Measurements from ENCODE around the gene KPNA4. TPM values are rescaled to one million over a fixed set of nuclear protein-coding genes. Genes with fewer than 3 reads are reported as not detected.
"Not testable (repeated sequence)": the region's sequence is repeated elsewhere in the genome, so short reads cannot be mapped to it uniquely, and the experiment has no call there.

The KPNA4 gene
- polyA plus RNA-seq, 6 donors from 2014 or later = 6.2 to 11.1 (median 10.1) TPM

GRCh38 chr3:160452251-160452650 is 113.1 kb downstream of the KPNA4 start:
- H3K27me3 Mint-ChIP-seq; ATAC-seq (ENCODE audit: low read depth in 2 of 2); H3K36me3 Mint-ChIP-seq; H3K27ac Mint-ChIP-seq; H3K9me3 Mint-ChIP-seq; DNase-seq: not testable (repeated sequence)
- Mint-ChIP-seq H3K4me3 (peak overlapping the region in 1 of 8 donors; percentile 49), H3K4me1 (peaks cover 21 to 25% (median 21%) of the 10 kb centered on the region in 3 donors)

- Mint-ChIP-seq H3K27me3 (no peaks in the 10 kb centered on the region), H3K4me1 (peaks cover 21 to 27% (median 23%) of the 10 kb centered on the region in 3 donors), H3K36me3 (peaks cover 0 to 7% of the 10 kb centered on the region in 2 donors), H3K4me3 (no peak overlapping the region), H3K27ac (no peak overlapping the region), H3K9me3 (no peaks in the 10 kb centered on the region)
- no peak for DNase-seq
- no peak for ATAC-seq (ENCODE audit: low read depth in 2 of 2)
These were observed 113.8 kb downstream of the KPNA4 start for GRCh38 chr3:160451602-160452001.

GRCh38 chr3:160450846-160451245 is 114.5 kb downstream of the KPNA4 start:
- no peak for ATAC-seq (ENCODE audit: low read depth in 2 of 2)
- Mint-ChIP-seq H3K9me3 (no peaks in the 10 kb centered on the region), H3K36me3 (peaks cover 0 to 7% of the 10 kb centered on the region in 2 donors), H3K4me3 (peak overlapping the region in 7 of 8 donors; percentile 92 to 100 (median 98)), H3K4me1 (peaks cover 24 to 33% (median 29%) of the 10 kb centered on the region in 3 donors), H3K27ac (peak overlapping the region in 2 of 6 donors; percentile 49 to 97), H3K27me3 (no peaks in the 10 kb centered on the region)
- DNase-seq = no peak

DNA sequence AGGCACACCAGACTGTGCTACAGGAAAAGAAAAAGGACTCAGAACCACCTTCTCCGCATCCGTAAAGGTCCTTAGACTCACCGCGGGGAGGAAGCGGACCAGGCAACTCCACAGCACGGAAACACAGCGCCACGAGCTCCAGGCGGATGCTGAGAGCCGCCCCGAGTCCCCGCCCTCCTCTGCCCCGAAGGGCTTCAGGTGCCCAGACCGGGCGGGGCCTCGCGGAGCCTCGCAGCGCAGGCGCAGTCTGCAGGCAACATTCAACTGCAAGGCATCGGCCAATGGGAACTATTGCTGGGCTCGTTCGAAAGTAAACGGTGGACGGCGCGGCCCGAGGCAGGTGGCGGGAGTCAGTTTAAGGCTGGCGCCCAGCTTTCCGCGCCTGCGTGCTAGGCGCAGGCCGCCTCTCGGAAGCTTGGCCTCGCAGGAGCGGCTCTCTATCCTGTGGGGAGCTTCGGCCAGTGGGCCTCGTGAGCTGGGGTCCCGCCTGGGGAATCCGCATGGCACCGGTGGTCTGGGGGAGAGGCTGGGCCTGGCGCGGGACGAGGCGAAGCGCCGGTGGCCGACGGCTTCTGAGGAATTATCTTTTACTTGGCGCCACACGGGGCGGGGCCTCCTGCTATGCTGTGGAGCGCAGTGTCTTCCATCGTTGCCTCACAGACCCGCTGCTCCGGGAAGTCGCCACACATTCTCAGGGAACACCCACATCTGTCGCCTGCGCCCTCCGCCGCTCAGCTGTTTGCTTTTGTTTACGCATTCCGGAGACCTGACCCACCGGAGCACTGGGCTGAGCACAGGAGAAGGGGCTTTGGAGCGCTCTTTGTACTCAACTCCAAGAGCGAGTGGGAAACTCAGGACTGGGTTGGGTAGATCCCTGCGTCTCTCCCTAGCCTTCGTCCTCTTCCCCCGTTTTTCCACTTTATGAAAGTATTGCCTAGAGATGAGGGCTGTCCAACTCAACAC is 115.5 kb downstream of the KPNA4 start, which contains the start of gene TRIM59:
TSS of gene TRIM59 (minus strand) at position 151 of the 963 bp plus-strand sequence. CDS start 10,603 bp downstream, outside the sequence.
- Mint-ChIP-seq H3K27ac (peak within 1 kb of the TSS; percentile 70 to 99 (median 96)), H3K4me3 (peak within 1 kb of the TSS; percentile 92 to 100 (median 98)), H3K27me3 (no peaks in the 10 kb centered on the region), H3K36me3 (peaks cover 0 to 7% of the 10 kb centered on the region in 2 donors), H3K4me1 (peaks cover 24 to 37% (median 29%) of the 10 kb centered on the region in 3 donors), H3K9me3 (no peaks in the 10 kb centered on the region)
- peak; percentile 93 to 95 for ATAC-seq (ENCODE audit: low read depth in 2 of 2)
- DNase-seq = peak; percentile 95

- Mint-ChIP-seq H3K4me1 (peaks cover 27 to 42% (median 34%) of the 10 kb centered on the region in 3 donors), H3K27ac (peak overlapping the region; percentile 70 to 99 (median 96))
These were observed 116.3 kb downstream of the KPNA4 start for GRCh38 chr3:160448845-160449635.

GRCh38 chr3:160447544-160447943 is 117.8 kb downstream of the KPNA4 start:
- peaks cover 7 to 8% of the 10 kb centered on the region in 2 donors for H3K36me3 Mint-ChIP-seq
- no peak overlapping the region for H3K27ac Mint-ChIP-seq
- H3K9me3 Mint-ChIP-seq = no peaks in the 10 kb centered on the region
- no peak overlapping the region for H3K4me3 Mint-ChIP-seq
- ATAC-seq (ENCODE audit: low read depth in 2 of 2) (no peak), DNase-seq (no peak)
- H3K27me3 Mint-ChIP-seq = no peaks in the 10 kb centered on the region
- peaks cover 27 to 45% (median 34%) of the 10 kb centered on the region in 3 donors for H3K4me1 Mint-ChIP-seq

More at GRCh38 chr3:160448845-160449635, 116.3 kb downstream of the KPNA4 start:
- H3K4me3 Mint-ChIP-seq = peak overlapping the region; percentile 92 to 100 (median 98)
- H3K36me3 Mint-ChIP-seq = peaks cover 4 to 7% of the 10 kb centered on the region in 2 donors
- no peaks in the 10 kb centered on the region for H3K27me3 Mint-ChIP-seq
- ATAC-seq (ENCODE audit: low read depth in 2 of 2) (peak; percentile 36 to 39), DNase-seq (no peak)
- H3K9me3 Mint-ChIP-seq = no peaks in the 10 kb centered on the region

- Mint-ChIP-seq H3K4me3 (peak overlapping the region in 1 of 8 donors; percentile 49), H3K36me3 (peaks cover 7 to 8% of the 10 kb centered on the region in 2 donors), H3K4me1 (peaks cover 30 to 45% (median 34%) of the 10 kb centered on the region in 3 donors), H3K27ac (no peak overlapping the region), H3K9me3 (no peaks in the 10 kb centered on the region), H3K27me3 (no peaks in the 10 kb centered on the region)
- no peak for DNase-seq
- no peak for ATAC-seq (ENCODE audit: low read depth in 2 of 2)
These were observed 118.8 kb downstream of the KPNA4 start for GRCh38 chr3:160446522-160447056.

GRCh38 chr3:160445854-160446253 is 119.5 kb downstream of the KPNA4 start:
- Mint-ChIP-seq H3K4me3 (no peak overlapping the region), H3K4me1 (peaks cover 33 to 44% (median 34%) of the 10 kb centered on the region in 3 donors), H3K36me3 (peaks cover 7 to 8% of the 10 kb centered on the region in 2 donors), H3K27ac (peak overlapping the region in 1 of 6 donors; percentile 47), H3K27me3 (no peaks in the 10 kb centered on the region), H3K9me3 (no peaks in the 10 kb centered on the region)
- ATAC-seq (ENCODE audit: low read depth in 2 of 2) = no peak
- no peak for DNase-seq

Other genes starting within 250 kb of the KPNA4 start
- 1 to 10 TPM; 4.0 to 8.4 (median 5.6) TPM for gene IFT80, start 166.3 kb downstream of the KPNA4 start, polyA plus RNA-seq (ENCODE audit: low read depth in 6 of 6)
- 10 to 100 TPM; 36.3 to 51.1 (median 46.1) TPM for gene SMC4, start 165.9 kb downstream of the KPNA4 start, polyA plus RNA-seq (ENCODE audit: low read depth in 6 of 6)
- gene TRIM59, start 115.8 kb downstream of the KPNA4 start, polyA plus RNA-seq (ENCODE audit: low read depth in 6 of 6) = 10 to 100 TPM in 5 of 6 donors, 1 to 10 TPM in 1; 2.9 to 37.2 (median 27.4) TPM
- not detected for gene ARL14, start 111.6 kb upstream of the KPNA4 start, polyA plus RNA-seq (ENCODE audit: low read depth in 6 of 6)
- 1 to 10 TPM in 4 of 6 donors, under 1 TPM in 1, not detected in 1; 0.49 to 2.4 (median 2.1) TPM for gene PPM1L, start 190.7 kb upstream of the KPNA4 start, polyA plus RNA-seq (ENCODE audit: low read depth in 6 of 6)